IPS-NIHi7 (cell line): ENCODE data around the gene MMP14.
"Not testable (repeated sequence)": the region's sequence is repeated elsewhere in the genome, so short reads cannot be mapped to it uniquely, and the experiment has no call there.

Experiments used
- DNase-seq: peaks from one replicate; pipeline ENCODE4 v3.0.0; 2012; ENCODE audit warnings: mixed read lengths; ENCODE audit errors: extremely low spot score

The MMP14 gene

DNA sequence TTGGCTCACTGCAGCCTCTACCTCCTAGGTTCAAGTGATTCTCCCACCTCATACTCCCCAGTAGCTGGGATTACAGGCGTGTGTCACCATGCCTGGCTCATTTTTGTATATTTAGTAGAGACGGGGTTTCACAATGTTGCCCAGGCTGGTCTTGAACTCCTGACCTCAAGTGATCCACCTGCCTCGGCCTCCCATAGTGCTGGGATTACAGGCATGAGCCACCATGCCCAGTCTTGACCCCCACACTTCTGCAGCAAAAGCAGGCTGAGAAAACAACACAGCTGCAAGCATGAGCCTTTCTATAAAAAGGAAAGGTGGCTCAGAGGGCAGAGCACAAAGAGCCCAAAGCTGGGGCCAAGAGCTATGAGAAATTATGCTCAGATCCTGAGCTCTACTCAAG lies 24.0 kb downstream of the MMP14 start:
- not testable (repeated sequence) for DNase-seq

DNA sequence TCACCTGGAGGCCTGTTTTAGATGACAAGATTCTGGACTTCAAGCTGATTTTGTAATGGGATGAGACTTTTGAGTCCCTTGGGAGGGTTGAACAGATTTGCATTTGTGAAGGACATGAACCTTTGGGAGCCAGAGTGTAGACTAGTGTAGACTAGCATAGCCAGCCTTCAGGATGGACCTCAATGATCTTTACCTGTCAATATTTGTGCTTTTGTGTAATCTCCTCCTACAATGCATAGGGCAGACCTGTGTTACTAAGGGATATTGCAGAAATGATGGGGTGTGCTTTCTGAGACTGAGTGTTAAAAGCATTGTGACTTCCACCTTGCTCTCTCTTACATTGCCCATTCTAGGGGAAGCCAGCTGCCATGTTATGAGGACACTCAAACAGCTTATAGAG lies 25.3 kb downstream of the MMP14 start:
- DNase-seq = no peak

DNA sequence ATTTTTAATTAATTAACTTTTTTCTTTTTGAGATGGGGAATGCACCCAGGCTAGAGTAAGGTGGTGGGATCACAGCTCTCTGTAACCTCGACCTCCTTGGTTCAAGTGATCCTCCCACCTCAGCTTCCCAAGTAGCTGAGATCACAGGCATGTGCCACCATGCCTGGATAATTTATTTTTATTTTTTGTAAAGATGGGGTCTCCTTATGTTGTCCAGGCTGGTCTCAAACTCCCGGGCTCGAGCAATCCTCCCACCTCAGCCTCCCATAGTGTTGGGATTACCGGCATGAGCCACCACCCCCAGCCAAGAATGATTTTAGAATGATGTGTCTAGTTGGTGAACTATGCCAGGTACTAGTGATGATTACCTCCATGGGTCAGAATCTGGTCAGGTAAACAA lies 28.6 kb downstream of the MMP14 start:
- no peak for DNase-seq

DNA sequence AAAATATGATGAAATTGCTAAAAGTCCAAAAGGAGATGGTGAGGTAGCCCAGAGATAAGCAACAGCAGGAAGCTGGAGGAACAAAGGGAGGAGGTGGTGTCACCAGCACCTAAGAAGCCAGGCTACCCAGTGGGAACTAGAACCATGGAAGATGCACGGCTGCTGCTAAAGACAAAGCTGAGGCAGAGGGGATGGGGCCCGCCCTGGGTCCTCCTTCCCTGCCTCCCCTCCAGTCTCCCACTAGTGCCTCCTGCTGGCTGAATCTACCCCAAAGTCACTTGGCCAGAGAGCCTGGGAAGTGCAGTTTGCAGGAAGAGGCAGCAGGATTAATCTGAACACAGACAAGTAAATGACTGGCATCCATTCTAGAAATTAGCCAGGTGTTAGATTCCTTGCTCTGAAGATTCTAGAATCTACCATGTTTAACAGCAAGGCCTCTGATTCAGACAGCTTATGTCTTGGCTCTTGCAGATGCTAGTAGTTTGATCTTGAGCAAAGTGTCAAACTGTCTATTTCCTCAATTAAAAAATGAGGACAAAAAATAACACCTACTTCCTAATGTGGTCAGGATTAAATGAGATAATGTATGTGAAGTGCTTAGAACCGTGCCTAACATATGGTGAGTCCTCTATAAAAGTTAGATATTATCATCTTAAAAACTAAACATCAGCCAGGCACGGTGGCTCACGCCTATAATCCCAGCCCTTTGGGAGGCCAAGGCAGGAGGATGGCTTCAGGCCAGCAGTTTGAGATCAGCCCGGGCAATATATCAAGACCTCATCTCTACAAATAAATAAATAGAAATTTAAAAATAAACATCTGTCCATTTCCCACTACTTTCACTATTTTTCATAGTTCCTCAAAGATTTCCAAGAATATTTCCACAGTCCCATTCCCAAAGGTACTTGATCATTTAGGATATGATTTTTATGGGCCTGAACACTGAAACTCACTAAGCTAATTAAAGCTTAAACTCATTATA lies 29.3 kb downstream of the MMP14 start:
- peak; percentile 82 for DNase-seq

DNA sequence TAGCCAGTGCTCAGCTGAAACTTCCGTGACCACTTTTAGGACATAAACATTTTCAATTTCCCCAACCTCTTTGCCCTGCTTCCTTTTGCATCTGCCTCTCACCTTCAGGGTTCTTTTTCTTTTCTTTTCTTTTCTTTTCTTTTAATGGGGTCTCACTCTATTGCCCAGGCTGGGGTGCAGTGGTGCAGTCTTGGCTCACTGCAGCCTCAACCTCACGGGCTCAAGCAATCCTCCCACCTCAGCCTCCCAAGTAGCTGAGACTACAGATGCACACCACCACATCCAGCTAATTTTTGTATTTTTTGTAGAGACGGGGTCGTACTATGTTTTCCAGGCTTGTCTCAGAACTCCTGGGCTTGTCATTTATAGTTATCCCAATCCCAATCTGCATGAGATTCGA lies 30.5 kb downstream of the MMP14 start:
- DNase-seq = no peak

DNA sequence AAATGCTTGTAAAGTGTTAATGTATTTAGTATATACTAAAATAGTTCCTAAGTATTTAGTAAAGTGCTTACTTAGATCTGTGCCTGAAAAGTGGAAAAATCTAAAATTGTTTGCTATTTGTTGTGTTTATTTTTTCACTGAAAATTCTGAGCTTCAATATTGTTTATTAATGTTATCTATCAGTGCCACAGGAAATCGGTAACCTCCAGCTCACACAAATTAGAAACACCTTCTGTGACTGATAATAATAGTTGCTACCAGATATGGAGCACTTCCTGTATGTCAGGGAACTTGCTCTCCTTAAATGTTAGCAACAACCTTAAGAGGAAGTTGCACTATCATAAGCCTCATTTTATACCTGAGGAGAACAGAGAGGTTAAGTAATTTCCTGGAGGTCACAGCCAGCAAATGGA lies 34.4 kb downstream of the MMP14 start:
- DNase-seq = no peak

DNA sequence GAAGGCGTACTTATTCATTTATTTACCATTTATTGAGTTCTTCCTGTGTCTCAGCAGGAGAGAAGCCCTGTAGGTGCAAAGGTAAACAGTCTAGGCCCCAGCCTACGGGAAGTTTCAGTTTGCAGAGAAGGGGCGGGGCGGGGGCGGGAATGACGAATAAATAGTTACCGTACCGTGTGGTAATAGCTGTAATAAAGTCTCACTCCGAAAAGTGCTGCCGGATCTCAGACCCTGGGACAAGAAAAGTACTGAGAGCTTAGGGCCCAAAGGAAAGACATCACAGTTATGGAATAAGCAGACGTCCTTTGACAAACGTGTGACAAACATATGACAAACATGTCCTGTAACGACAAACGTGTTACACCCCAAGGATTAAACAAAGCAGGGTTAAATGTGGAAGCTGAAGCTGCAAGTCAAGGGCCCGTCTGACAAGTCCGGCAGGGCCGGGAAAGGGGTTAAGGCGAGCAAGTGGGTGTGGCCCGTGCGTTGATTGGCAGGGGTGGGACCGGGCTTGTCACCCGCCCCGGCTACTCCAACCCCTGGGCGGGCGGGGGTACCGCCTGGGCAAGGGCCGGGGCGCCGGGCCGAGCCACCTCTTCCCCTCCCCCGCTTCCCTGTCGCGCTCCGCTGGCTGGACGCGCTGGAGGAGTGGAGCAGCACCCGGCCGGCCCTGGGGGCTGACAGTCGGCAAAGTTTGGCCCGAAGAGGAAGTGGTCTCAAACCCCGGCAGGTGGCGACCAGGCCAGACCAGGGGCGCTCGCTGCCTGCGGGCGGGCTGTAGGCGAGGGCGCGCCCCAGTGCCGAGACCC lies 35.0 kb downstream of the MMP14 start, which contains the start of gene LRP10:
Gene LRP10 (plus strand): TSS at position 517 of the 809 bp plus-strand sequence. CDS start 564 bp downstream, outside the sequence.
- DNase-seq = peak; percentile 93

DNA sequence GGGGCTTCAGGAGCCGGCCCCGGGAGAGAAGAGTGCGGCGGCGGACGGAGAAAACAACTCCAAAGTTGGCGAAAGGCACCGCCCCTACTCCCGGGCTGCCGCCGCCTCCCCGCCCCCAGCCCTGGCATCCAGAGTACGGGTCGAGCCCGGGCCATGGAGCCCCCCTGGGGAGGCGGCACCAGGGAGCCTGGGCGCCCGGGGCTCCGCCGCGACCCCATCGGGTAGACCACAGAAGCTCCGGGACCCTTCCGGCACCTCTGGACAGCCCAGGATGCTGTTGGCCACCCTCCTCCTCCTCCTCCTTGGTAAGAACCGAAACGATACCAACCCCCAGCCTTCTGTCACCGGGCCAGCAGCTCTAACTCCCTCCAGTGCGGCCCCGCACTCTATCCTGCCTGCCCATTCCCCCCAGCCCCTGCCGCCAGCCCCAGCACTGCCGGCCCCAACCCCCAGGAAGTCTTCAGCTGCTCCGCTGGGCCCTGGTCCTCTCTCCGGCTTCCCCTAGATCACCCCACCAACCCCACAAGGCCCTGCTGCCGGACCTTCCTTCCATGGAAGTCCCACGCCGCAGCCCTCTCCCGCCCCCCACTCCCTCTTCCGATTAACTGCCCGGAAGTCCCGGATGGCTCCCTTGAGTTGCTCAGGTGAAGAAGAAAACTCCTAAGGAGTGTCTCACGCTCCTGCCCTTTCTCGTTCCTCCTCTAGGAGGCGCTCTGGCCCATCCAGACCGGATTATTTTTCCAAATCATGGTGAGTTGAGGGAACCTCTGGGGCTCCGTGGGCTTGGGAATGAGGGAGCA lies 35.8 kb downstream of the MMP14 start:
- DNase-seq = peak; percentile 82

DNA sequence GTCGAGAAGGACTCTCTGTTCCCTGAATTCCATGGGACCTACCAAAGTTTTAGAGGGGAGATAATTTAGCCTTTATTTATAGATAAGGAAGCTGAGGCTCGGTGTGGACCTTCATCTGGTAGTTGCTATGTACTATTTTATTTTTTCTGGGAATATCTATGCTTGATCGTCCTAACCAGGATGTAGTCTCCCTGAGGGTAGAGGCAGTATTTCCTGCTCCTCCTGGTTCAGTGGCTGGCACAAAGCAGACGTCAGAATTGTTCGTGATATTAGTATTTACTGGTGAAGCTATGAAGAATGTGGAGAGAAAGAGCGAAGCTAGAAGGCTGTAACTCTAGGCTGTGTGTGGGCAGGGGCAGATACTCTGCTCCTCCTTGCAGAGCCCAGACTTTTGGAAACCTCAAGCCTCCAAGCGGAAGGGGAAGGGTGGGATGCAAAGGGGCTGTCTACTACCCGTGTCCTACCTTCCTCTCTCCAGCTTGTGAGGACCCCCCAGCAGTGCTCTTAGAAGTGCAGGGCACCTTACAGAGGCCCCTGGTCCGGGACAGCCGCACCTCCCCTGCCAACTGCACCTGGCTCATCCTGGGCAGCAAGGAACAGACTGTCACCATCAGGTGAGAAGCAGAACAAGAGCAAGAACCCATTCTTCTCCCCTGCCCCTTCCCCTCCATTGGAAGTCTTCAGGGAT lies 36.6 kb downstream of the MMP14 start:
- no peak for DNase-seq

DNA sequence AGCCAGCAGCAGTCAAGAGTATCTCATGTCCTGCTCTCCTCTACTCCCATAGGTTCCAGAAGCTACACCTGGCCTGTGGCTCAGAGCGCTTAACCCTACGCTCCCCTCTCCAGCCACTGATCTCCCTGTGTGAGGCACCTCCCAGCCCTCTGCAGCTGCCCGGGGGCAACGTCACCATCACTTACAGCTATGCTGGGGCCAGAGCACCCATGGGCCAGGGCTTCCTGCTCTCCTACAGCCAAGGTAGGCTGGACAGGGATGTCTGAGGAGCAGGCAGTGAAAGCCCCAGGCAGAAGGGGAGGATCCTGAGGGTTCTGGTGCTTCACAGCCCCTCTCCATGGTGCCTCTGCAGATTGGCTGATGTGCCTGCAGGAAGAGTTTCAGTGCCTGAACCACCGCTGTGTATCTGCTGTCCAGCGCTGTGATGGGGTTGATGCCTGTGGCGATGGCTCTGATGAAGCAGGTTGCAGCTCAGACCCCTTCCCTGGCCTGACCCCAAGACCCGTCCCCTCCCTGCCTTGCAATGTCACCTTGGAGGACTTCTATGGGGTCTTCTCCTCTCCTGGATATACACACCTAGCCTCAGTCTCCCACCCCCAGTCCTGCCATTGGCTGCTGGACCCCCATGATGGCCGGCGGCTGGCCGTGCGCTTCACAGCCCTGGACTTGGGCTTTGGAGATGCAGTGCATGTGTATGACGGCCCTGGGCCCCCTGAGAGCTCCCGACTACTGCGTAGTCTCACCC lies 38.8 kb downstream of the MMP14 start:
- DNase-seq = no peak

DNA sequence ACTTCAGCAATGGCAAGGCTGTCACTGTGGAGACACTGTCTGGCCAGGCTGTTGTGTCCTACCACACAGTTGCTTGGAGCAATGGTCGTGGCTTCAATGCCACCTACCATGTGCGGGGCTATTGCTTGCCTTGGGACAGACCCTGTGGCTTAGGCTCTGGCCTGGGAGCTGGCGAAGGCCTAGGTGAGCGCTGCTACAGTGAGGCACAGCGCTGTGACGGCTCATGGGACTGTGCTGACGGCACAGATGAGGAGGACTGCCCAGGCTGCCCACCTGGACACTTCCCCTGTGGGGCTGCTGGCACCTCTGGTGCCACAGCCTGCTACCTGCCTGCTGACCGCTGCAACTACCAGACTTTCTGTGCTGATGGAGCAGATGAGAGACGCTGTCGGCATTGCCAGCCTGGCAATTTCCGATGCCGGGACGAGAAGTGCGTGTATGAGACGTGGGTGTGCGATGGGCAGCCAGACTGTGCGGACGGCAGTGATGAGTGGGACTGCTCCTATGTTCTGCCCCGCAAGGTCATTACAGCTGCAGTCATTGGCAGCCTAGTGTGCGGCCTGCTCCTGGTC lies 39.4 kb downstream of the MMP14 start:
- DNase-seq = no peak

DNA sequence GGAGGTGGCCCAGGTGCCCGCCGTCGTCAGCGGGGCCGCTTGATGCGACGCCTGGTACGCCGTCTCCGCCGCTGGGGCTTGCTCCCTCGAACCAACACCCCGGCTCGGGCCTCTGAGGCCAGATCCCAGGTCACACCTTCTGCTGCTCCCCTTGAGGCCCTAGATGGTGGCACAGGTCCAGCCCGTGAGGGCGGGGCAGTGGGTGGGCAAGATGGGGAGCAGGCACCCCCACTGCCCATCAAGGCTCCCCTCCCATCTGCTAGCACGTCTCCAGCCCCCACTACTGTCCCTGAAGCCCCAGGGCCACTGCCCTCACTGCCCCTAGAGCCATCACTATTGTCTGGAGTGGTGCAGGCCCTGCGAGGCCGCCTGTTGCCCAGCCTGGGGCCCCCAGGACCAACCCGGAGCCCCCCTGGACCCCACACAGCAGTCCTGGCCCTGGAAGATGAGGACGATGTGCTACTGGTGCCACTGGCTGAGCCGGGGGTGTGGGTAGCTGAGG lies 40.7 kb downstream of the MMP14 start:
- no peak for DNase-seq

DNA sequence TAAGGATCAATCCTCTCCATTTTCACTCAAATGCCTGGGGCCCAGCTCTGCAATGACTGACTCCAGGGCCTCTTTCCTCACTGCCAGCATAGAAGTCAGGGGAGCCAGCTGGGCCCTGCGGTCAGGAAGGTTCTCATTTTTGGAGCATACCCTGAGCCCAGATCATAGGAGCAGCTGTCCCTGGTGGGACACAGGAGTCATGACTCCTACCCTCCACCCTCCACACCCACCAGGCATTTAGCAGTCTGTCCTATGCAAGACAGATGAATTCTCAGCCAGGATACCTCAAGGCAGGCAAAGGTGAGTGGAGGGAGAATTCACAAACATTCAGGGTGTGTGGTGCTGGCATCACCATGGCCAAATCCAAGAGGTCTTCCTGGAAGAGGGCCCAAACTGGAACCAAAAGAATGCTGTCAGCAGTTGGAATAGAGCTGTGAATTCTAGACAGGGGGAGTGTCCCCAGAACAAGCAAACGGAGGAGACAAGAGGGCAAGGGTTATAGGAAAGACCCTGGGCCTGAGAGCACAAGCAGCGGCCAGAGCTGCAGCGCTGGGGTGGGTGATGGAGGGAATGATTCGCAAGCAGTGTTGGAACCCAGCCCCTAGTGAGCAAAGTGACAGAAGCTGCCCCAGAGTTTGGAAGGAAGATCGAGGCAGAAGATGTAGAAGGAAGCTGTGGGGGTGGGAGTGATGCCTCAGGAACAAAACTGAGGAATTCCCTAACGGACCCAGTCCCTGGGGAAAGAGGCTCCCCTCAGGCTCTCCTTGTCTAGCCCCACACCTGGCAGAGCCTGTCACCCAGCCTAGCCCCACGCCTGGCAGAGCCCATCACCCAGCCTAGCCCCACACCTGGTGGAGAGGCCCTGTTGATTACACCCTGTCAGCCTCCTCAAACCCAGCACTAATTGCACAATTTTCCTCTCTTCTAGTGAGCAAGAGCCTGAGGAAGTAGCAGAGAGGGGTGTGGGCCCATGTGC lies 42.2 kb downstream of the MMP14 start:
- DNase-seq = no peak

DNA sequence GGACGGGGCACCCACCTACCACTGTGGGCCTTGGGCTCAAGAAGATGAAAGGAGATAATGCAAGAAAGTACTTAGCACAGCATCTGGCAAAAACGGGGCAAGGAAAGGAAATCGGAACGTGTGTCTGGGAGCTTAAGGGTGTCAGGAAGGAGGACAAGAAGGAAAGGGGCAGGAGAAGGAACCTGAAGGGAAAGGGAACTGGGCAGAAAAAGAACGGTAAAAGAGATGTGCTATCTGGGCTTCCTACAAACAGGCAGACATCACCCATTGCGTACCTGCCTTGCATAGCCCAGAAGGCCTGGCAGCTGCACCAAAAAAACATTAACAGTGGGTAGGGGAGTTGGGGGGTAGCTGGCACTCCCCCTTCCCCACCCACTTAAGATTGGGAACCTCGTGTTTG lies 45.7 kb downstream of the MMP14 start:
- no peak for DNase-seq

DNA sequence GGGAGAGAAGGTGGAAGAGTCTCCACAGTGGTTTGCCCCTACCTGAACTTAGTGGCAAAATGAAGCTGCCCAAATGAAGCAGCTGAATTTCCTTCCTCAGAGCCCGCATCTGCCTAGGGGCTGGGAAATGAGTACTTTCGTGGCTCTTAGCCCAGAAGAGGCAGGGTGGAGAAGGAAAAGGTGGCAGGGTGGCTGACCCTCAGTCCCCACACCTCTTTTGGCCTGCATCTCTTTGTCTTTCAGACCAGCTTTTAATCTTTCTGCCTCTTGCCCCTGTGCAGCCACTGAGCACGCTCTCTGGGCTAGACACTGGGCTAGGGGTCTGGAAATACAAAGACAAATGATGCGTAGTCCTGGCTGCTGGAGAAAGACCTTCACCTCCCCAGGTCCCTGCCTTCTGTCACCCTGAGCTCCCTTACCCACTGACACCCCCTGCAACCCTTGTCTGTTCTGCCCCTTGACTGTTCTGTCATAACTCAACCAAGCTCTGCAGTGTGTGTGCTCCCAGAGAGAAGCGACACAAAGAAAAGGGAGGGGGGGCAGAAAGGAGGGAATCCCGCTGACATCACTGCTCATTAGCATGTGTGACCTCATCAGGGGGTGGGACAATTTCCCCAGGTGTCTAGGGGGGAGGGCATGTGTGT lies 46.3 kb downstream of the MMP14 start:
- DNase-seq = peak; percentile 80

DNA sequence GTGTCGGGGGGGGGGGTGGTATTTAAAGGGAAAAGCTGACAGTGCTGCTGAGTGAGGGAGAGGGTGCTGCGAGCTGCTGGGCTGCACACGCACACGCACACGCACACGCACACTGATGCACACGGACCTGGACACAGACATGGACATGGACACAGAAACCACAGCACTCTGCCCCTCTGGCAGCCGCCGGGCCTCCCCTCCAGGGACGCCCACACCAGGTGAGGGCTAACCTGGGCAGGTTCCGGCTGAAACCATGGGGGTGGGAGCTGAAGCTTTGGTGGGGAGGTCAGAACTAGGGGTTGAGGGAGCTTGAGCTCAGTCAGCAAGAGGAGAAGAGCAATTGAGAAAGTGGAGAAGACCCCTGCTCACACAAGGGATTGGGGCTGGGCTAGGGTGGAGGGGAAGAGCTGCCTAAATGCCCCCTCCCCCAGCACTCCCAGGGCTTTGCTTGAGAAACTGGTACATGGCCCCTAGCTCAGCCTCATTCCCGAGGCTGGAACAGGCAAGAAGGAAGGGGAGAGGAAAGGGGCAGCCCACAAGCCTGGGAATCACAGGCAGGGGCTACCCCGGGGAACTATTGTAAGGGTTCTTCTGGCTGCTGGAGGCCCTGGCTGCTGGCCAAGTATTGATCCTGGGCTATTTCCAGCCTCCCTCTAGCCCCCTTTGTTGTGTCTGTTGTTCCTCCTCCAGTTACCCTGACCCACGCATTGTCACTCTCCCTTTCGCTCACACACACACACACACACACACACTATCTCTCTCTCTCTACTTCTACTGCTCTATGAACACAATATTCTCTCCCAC lies 47.0 kb downstream of the MMP14 start, which contains the start of gene REM2:
Gene REM2 (plus strand): TSS at position 50 of the 804 bp plus-strand sequence. CDS start 66 bp downstream, at position 116.
- peak; percentile 40 for DNase-seq

DNA sequence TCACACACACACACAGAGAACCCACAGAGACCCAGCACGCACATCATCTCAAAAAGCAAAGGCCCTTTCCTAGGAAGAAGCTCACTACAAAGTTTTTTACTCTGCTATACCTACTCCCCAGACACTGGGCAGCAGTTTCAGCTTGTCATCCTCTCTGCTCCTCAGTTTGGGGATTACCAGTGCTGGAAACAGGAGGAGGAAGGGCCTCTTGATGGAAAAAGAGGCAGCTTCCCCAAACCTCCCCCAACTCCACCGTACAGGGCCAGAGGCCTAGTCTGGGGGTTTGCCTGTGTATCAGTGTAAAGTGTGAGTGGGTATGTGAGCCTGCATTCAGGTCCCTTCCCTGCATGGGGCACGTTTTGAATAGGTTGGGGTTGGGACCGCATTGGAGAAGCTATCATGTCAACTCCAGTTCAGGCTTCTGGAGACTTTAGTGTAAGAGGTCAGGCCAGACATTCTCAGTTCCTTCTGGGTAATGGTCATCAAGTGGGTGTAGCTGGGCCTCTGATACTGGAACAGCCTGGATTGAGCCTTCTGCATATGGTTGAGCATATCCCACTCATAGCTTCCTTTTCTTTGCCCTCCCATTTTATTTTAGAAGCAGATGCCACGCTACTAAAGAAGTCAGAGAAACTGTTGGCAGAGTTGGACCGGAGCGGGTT lies 47.8 kb downstream of the MMP14 start:
- no peak for DNase-seq
